ENCODE measurements around the gene MAD1L1.

DNA sequence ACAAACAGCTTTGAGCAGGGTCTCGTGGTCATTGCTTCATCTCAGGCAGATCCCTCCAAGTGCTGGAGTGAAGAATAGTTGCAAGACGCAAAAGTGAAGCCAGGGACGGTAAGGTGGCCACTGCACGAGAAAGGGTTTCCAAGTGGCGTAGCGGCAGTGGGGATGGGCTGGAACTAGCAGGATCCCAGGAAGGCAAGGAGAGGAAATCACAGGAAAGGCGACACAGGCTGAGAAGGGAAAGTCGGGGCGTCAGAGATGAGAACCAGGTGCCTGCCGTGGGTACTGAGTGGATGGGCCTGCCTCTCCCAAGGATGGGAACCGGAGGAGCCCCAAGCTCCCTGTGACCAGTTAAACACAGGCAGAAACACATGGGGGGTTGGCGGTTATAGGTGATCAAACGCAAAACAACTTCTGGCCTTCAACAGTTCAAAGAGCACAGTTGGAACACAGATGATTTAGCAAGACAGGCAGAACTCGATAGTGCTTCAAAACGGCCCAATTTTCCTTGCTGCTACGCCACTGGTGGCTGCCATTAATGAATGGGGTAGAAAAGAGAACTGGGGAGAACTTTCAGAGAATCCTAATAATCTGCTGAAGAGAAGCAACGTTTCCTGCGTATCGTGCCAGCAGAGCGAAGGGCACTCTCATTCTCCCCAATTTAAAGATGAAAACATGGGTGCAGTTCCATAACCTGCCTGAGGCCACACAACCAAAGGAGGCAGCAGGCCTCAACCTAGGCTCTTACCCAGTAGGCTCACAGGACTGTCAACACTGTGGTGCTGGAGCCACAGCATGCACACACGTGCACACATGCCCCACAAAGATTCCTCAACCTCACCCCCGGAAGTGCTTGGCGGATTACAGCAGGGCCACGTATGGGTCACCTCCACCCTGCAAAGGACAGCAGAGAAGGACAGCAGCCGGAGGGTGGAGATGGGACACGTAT lies 61.9 kb downstream of the MAD1L1 start:
- TF ChIP-seq EZH2 (IDR thresholded peaks at IDR 0.05) (no peak), POLR2AphosphoS5 (IDR thresholded peaks at IDR 0.05; ENCODE audit: borderline replicate concordance, low read depth, low read length) (no peak), FOXP2 (optimal IDR thresholded peaks at IDR 0.05; ENCODE audit: control extremely low read depth, extremely low read length, insufficient read depth) (no peak)
